Measurements from ENCODE around the gene OLFML3. TPM values are rescaled to one million over a fixed set of nuclear protein-coding genes. Genes with fewer than 3 reads are reported as not detected.

OLFML3 gene
- total and polyA plus RNA-seq, 2 donors (not counting 1 experiment from before 2014, with no cell fraction given) = 0.32 TPM; not detected in 1

DNA sequence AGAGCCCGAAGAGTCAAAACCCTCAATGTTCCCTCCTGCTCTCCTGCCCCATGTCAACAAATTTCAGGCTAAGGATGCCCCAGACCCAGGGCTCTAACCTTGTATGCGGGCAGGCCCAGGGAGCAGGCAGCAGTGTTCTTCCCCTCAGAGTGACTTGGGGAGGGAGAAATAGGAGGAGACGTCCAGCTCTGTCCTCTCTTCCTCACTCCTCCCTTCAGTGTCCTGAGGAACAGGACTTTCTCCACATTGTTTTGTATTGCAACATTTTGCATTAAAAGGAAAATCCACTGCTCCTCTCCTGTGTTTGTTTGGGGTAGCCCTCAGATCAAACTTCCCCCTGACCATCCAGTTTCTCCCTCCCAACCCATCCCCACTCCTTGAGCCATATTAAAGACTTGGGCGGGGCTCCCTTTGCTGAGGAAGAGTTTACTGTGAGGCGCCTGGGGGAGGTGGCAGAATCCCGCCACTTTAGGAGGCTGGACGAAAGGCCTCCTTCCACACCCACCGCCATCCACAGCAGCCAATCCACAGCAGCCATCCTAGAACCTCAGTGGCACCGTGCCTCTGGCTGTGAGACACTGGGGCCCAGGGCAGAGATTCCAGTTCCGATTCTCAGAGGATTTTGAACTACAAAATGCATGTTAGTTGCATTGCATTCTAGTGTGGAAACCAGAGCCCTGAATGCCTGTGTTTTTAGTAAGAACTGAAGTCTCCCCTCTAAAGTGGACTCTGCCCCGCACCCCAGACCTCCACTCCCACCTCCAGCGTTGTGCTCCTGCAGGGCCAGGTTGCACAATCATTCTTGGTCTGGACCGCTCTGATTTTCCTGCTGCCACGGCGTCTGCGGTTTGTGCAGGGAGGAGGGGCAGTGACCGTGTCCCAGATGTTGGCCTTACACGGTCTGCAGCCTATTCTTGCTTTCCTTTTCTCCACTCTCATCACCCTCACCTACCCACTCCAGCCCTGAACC lies 3.0 kb downstream of the OLFML3 start:
- DNase-seq (no peak), ATAC-seq (ENCODE audit: low read depth) (no peak)
- TF ChIP-seq EZH2 (IDR thresholded peaks at IDR 0.05; ENCODE audit: borderline replicate concordance, insufficient read depth, low read depth, low read length, poor library complexity, severe bottlenecking) = no peak
- TF ChIP-seq, protein P1, sequence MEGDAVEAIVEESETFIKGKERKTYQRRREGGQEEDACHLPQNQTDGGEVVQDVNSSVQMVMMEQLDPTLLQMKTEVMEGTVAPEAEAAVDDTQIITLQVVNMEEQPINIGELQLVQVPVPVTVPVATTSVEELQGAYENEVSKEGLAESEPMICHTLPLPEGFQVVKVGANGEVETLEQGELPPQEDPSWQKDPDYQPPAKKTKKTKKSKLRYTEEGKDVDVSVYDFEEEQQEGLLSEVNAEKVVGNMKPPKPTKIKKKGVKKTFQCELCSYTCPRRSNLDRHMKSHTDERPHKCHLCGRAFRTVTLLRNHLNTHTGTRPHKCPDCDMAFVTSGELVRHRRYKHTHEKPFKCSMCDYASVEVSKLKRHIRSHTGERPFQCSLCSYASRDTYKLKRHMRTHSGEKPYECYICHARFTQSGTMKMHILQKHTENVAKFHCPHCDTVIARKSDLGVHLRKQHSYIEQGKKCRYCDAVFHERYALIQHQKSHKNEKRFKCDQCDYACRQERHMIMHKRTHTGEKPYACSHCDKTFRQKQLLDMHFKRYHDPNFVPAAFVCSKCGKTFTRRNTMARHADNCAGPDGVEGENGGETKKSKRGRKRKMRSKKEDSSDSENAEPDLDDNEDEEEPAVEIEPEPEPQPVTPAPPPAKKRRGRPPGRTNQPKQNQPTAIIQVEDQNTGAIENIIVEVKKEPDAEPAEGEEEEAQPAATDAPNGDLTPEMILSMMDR (IDR thresholded peaks at IDR 0.05) = no peak
- no peak overlapping the region for H3K9ac ChIP-seq (ENCODE audit: low read length)
- no peaks in the 10 kb centered on the region for H3K79me2 ChIP-seq (ENCODE audit: control insufficient read depth, insufficient read depth, low read length)
- POLR2A ChIA-PET = no interaction called here
- no peak overlapping the region for H3K4me3 Mint-ChIP-seq
- no peak overlapping the region for H3K27ac ChIP-seq (ENCODE audit: low read length in 2 of 2)
- H3K9me3 Mint-ChIP-seq (ENCODE audit: insufficient read depth) = no peaks in the 10 kb centered on the region
- no peak overlapping the region for H3K27ac Mint-ChIP-seq
- no peaks in the 10 kb centered on the region for H3K27me3 ChIP-seq (replicated peaks in 1 of 4; ENCODE audit: control extremely low read depth in 1 of 4, control insufficient read depth in 3 of 4, insufficient read depth in 4 of 4, low read length in 3 of 4)
- H3K4me2 ChIP-seq (replicated peaks; ENCODE audit: low read depth, low read length, poor library complexity, severe bottlenecking) = no peak overlapping the region
- H3K27me3 Mint-ChIP-seq = no peaks in the 10 kb centered on the region
- no peaks in the 10 kb centered on the region for H3K4me1 ChIP-seq (ENCODE audit: control insufficient read depth in 2 of 2, insufficient read depth in 2 of 2, low read length in 2 of 2)
- WGBS (ENCODE audit: insufficient coverage) = 23% methylated on average over 8 of the region's 18 CpGs
- intact Hi-C loops (cut with micrococcal nuclease) = no loop called here
- H2AFZ ChIP-seq (ENCODE audit: insufficient read depth, low read depth, low read length, poor library complexity, severe bottlenecking) = no peak overlapping the region
- CTCF ChIA-PET = no interaction called here
- no peak overlapping the region for H3K4me3 ChIP-seq (ENCODE audit: control extremely low read depth in 1 of 5, extremely low read depth in 1 of 5, insufficient read depth in 1 of 5, low read depth in 2 of 5, low read length in 4 of 5)
- peaks cover 8% of the 10 kb centered on the region for H3K4me1 Mint-ChIP-seq
- H3K9me3 ChIP-seq (ENCODE audit: control extremely low read depth in 1 of 3, control insufficient read depth in 2 of 3, insufficient read depth in 1 of 3, low read length in 2 of 3) = peaks cover 0 to 3% (median 0%) of the 10 kb centered on the region in 3 donors
- no peaks in the 10 kb centered on the region for H4K20me1 ChIP-seq (ENCODE audit: control insufficient read depth, insufficient read depth, low read length, poor library complexity, severe bottlenecking)
- no peaks in the 10 kb centered on the region for H3K36me3 ChIP-seq (replicated peaks in 1 of 2; ENCODE audit: control extremely low read depth in 1 of 2, control insufficient read depth in 1 of 2, extremely low read depth in 1 of 2, insufficient read depth in 2 of 2, low read length in 1 of 2)

DNA sequence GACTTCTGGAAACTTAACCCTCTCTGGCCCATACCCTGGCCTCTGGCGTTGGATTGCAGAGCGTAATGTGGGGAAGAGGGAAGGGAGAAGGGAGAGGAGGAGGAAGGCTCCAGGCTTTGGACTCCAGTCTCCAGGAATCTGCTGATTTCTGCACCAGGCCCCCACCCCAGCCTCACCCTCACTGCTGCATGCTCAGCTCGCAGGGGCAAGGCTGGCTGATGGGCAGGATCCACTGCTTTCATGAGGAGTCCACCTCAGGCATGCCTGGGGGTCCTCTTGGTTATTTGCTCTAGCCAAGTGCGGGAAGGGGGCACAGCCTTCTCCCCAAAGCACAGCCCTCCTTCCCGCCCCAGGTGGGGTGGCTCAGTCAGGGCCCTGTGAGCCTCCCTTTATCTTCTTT lies 3.7 kb downstream of the OLFML3 start:
- Histone ChIP-seq H3K4me1 (ENCODE audit: control insufficient read depth in 2 of 2, insufficient read depth in 2 of 2, low read length in 2 of 2) (no peaks in the 10 kb centered on the region), H2AFZ (ENCODE audit: insufficient read depth, low read depth, low read length, poor library complexity, severe bottlenecking) (no peak overlapping the region), H4K20me1 (ENCODE audit: control insufficient read depth, insufficient read depth, low read length, poor library complexity, severe bottlenecking) (no peaks in the 10 kb centered on the region), H3K27me3 (replicated peaks in 1 of 4; ENCODE audit: control extremely low read depth in 1 of 4, control insufficient read depth in 3 of 4, insufficient read depth in 4 of 4, low read length in 3 of 4) (no peaks in the 10 kb centered on the region), H3K79me2 (ENCODE audit: control insufficient read depth, insufficient read depth, low read length) (no peaks in the 10 kb centered on the region), H3K9ac (ENCODE audit: low read length) (no peak overlapping the region), H3K4me3 (ENCODE audit: control extremely low read depth in 1 of 5, extremely low read depth in 1 of 5, insufficient read depth in 1 of 5, low read depth in 2 of 5, low read length in 4 of 5) (no peak overlapping the region), H3K4me2 (replicated peaks; ENCODE audit: low read depth, low read length, poor library complexity, severe bottlenecking) (no peak overlapping the region), H3K9me3 (ENCODE audit: control extremely low read depth in 1 of 3, control insufficient read depth in 2 of 3, insufficient read depth in 1 of 3, low read length in 2 of 3) (peaks cover 0 to 3% (median 0%) of the 10 kb centered on the region in 3 donors), H3K36me3 (replicated peaks in 1 of 2; ENCODE audit: control extremely low read depth in 1 of 2, control insufficient read depth in 1 of 2, extremely low read depth in 1 of 2, insufficient read depth in 2 of 2, low read length in 1 of 2) (no peaks in the 10 kb centered on the region), H3K27ac (ENCODE audit: low read length in 2 of 2) (no peak overlapping the region)
- TF ChIP-seq, protein P1 (IDR thresholded peaks at IDR 0.05) = no peak
- TF ChIP-seq EZH2 (IDR thresholded peaks at IDR 0.05; ENCODE audit: borderline replicate concordance, insufficient read depth, low read depth, low read length, poor library complexity, severe bottlenecking) = no peak
- Mint-ChIP-seq H3K4me1 (peaks cover 8% of the 10 kb centered on the region), H3K9me3 (ENCODE audit: insufficient read depth) (no peaks in the 10 kb centered on the region), H3K4me3 (no peak overlapping the region), H3K27ac (no peak overlapping the region), H3K27me3 (peaks cover 2% of the 10 kb centered on the region)
- DNase-seq (no peak), ATAC-seq (ENCODE audit: low read depth) (no peak)
- CTCF ChIA-PET = no interaction called here
- POLR2A ChIA-PET = no interaction called here
- WGBS (ENCODE audit: insufficient coverage) = 38% methylated on average over 1 of the region's 5 CpGs
- intact Hi-C loops (cut with micrococcal nuclease) = no loop called here

Measured in B cell (primary cell).